Kidney epithelial cell (primary cell): Measurements from ENCODE around the gene HLA-F. TPM values are rescaled to one million over a fixed set of nuclear protein-coding genes. Genes with fewer than 3 reads are reported as not detected.

Experiments
- DNase-seq: peaks from one replicate; pipeline ENCODE4 v3.0.0-alpha.2; 2010; ENCODE audit warnings: low read depth
- H3K27me3 ChIP-seq: 2 replicates; pipeline ENCODE4 v1.6.0; 2011; ENCODE audit warnings: low read length; ENCODE audit not compliant: control insufficient read depth, insufficient read depth
- H3K36me3 ChIP-seq: 2 replicates; pipeline ENCODE4 v1.5.1; 2011; ENCODE audit warnings: low read length; ENCODE audit not compliant: control insufficient read depth, insufficient read depth
- H3K4me3 ChIP-seq: 2 replicates; pipeline ENCODE4 v1.5.1; 2011; ENCODE audit warnings: low read depth, mild to moderate bottlenecking, control low read depth, low read length
- total RNA-seq: library from RNA; depleted of rRNA; stranded (reverse); fragments of >200 nt; gene quantifications from 2 replicates; pipeline ENCODE4 v1.2.3, GENCODE V29; 2015
- TF ChIP-seq, protein P1 (sequence below): IDR thresholded peaks from 2 replicates; pipeline ENCODE4 v1.5.1; 2011; ENCODE audit warnings: mild to moderate bottlenecking, moderate library complexity, low read length, control low read depth, inconsistent platforms; ENCODE audit not compliant: insufficient read depth, poor library complexity, severe bottlenecking

Gene HLA-F
- total RNA-seq, 1 donor from 2014 or later, result 9.0 TPM

DNA sequence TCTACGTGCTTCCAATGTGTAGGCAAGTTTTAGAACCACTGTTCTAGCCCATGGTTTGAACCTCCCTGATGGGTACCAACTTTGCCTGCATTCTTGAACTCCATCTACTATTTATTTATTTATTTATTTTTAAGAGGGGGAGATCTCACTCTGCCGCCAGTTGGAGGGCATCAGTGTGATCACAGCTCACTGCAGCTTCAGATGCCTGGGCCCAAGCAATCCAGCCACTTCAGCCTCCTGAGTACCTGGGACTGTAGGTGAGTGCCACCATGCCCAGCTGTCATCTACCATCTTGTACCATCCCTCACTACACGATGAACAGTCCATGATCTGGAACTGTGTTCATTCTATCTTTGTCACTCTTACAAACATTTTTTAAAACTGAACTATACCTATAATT, 28.2 kb downstream of the HLA-F start:
- H3K4me3 ChIP-seq, result no peak overlapping the region

GRCh38 chr6:29752451-29753308, 29.4 kb downstream of the HLA-F start:
- DNase-seq, result peak; percentile 61
- Histone ChIP-seq H3K36me3 (no peaks in the 10 kb centered on the region), H3K27me3 (peaks cover 6% of the 10 kb centered on the region), H3K4me3 (peak overlapping the region; percentile 52)
- TF ChIP-seq, protein P1, sequence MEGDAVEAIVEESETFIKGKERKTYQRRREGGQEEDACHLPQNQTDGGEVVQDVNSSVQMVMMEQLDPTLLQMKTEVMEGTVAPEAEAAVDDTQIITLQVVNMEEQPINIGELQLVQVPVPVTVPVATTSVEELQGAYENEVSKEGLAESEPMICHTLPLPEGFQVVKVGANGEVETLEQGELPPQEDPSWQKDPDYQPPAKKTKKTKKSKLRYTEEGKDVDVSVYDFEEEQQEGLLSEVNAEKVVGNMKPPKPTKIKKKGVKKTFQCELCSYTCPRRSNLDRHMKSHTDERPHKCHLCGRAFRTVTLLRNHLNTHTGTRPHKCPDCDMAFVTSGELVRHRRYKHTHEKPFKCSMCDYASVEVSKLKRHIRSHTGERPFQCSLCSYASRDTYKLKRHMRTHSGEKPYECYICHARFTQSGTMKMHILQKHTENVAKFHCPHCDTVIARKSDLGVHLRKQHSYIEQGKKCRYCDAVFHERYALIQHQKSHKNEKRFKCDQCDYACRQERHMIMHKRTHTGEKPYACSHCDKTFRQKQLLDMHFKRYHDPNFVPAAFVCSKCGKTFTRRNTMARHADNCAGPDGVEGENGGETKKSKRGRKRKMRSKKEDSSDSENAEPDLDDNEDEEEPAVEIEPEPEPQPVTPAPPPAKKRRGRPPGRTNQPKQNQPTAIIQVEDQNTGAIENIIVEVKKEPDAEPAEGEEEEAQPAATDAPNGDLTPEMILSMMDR, result peak; percentile 100

More for the DNA sequence above, 28.2 kb downstream of the HLA-F start:
- DNase-seq, result no peak
- H3K27me3 ChIP-seq, result peaks cover 6% of the 10 kb centered on the region
- TF ChIP-seq, protein P1, result no peak
- H3K36me3 ChIP-seq, result no peaks in the 10 kb centered on the region

- TF ChIP-seq, protein P1, result no peak
- peak overlapping the region; percentile 52 for H3K4me3 ChIP-seq
- no peaks in the 10 kb centered on the region for H3K36me3 ChIP-seq
- H3K27me3 ChIP-seq, result peaks cover 6% of the 10 kb centered on the region
- DNase-seq, result no peak
Observed at GRCh38 chr6:29753309-29753644, 30.0 kb downstream of the HLA-F start.

DNA sequence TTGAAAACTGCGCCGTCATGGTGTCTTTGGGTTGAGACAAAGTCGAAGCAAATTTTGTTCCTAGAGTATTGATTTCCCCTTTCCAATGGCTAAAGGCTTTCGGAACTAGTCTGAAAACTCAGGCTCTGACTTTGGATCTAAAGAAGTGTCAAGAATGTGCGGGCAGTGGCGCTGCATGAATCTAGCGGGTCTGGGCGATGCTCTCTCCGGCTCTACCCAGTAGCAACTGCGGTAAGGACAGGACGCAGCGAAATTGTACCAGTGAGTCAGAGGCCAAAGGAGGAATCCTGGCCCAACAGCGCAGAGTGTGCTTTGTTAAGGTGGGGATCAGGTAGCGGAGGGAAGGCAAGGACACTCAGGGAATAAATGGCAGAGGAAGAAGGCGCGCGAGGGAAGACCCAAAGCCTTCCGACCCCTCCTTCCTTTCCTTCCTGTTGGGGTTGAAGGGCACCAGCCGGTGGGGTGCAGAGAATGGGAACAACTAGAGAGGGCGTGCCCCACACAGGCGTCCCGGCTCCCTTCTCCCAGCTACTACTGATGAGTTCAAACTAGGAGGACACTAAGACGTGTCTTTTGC, 32.1 kb downstream of the HLA-F start:
- DNase-seq, result no peak
- TF ChIP-seq, protein P1, result no peak
- H3K27me3 ChIP-seq, result peaks cover 6% of the 10 kb centered on the region
- H3K36me3 ChIP-seq, result no peaks in the 10 kb centered on the region
- H3K4me3 ChIP-seq, result no peak overlapping the region

- TF ChIP-seq, protein P1, result no peak
- DNase-seq, result no peak
- no peaks in the 10 kb centered on the region for H3K36me3 ChIP-seq
- peaks cover 6% of the 10 kb centered on the region for H3K27me3 ChIP-seq
- H3K4me3 ChIP-seq, result no peak overlapping the region
Observed at GRCh38 chr6:29757282-29757681, 34.0 kb downstream of the HLA-F start.
